ENCODE results near the gene HEPHL1.
"Not testable (repeated sequence)": the region's sequence is repeated elsewhere in the genome, so short reads cannot be mapped to it uniquely, and the experiment has no call there.

Gene HEPHL1, protein sequence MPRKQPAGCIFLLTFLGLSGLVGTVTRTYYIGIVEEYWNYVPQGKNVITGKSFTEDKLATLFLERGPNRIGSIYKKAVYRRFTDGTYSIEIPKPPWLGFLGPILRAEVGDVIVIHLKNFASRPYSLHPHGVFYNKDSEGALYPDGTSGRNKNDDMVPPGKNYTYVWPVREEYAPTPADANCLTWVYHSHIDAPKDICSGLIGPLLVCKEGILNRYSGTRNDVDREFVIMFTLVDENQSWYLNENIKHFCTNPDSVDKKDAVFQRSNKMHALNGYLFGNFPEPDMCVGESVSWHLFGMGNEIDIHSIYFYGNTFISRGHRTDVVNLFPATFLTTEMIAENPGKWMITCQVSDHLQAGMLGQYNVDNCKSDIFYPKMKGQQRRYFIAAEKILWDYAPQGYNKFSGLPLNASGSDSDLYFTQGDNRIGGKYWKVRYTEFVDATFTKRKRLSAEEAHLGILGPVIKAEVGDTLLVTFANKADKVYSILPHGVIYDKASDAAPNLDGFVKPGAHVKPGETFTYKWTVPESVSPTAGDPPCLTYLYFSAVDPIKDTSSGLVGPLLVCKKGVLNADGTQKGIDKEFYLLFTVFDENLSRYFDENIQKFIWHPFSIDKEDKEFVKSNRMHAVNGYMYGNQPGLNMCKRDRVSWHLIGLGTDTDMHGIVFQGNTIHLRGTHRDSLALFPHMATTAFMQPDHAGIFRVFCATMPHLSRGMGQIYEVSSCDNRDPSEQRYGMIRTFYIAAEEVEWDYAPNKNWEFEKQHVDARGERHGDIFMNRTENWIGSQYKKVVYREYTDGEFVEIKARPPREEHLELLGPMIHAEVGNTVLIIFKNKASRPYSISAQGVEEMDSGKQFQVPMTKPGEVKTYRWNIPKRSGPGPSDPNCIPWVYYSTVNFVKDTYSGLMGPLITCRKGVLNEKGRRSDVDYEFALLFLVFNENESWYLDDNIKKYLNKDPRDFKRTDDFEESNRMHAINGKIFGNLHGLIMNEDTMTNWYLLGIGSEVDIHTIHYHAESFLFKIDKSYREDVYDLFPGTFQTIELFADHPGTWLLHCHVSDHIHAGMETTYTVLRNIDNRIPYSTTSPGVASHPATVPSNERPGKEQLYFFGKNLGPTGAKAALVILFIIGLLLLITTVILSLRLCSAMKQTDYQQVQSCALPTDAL

GRCh38 chr11:94020777-94021481, at the start of gene HEPHL1:
Gene HEPHL1 (plus strand): TSS chr11:94021354. CDS start chr11:94021369, 15 bp downstream.
- DNase-seq, result no peak

DNA sequence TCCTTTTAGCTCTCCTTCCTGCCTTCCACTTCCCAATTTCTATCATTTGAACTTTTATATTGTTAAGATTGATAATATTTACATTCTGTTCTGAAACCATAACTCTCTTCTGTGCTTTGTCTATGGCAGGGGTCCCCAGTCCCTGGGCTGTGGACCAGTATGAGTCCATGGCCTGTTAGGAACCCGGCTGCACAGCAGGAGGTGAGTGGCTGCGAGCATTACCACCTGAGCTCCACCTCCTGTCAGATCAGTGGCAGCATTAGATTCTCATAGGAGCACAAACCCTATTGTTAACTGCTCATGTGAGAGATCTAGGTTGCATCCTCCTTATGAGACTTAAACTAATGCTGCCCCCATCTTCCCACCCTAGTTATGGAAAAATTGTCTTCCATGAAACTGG, 48.4 kb upstream of the HEPHL1 start:
- DNase-seq, result no peak

GRCh38 chr11:93973322-93974051, 47.7 kb upstream of the HEPHL1 start:
- not testable (repeated sequence) for DNase-seq

- no peak for DNase-seq
Observed at GRCh38 chr11:93974759-93975158, 46.4 kb upstream of the HEPHL1 start.

DNA sequence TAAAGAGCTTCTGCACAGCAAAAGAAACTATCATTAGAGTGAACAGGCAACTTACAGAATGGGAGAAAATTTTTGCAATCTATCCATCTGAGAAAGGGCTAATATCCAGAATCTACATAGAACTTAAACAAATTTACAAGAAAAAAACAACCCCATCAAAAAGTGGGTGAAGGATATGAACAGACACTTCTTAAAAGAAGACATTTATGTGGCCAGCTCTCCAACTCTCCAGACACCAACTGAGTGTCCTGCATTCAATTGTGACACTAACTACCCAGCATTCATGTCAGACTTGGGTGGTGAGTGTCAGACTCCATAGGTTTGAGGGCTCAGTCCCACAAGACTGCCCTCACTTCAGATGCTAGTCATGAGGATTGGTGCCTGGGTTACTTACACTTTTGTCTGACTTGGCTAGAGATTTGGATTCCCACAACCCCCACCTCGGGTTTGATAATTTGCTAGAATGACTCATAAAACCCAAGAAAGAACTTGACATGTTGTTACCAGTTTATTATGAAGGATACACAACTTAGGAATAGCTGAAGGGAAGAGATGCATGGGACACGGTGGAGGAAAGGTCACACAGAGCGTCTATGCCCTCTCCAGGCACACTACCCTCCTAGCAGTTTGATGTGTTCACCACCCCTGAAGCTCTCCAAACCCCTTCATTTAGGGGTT, 44.4 kb upstream of the HEPHL1 start:
- not testable (repeated sequence) for DNase-seq

- no peak for DNase-seq
Observed at GRCh38 chr11:93983542-93984195, 37.5 kb upstream of the HEPHL1 start.

- no peak for DNase-seq
Observed at GRCh38 chr11:93984196-93984567, 37.0 kb upstream of the HEPHL1 start.

- DNase-seq, result no peak
Observed at GRCh38 chr11:93984936-93985335, 36.2 kb upstream of the HEPHL1 start.

DNA sequence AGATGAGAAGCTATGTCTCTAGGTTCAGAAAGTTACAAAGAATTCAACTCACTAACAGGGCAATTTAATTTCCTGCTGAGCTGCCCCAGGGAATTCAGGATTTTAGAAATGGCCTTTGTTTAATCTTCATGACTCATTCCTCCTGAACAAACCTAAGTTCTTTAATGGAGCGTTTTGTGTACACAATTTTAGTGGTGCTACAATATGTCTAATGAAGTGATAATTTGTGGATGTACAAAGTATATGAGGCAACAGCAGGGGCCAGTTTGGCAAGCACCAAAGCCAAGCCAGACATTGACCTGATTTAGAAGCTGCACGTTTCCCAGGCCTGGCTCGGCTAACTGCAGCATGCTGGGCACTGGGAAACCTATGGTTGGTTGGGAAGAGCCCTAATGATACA, 34.4 kb upstream of the HEPHL1 start:
- no peak for DNase-seq

DNA sequence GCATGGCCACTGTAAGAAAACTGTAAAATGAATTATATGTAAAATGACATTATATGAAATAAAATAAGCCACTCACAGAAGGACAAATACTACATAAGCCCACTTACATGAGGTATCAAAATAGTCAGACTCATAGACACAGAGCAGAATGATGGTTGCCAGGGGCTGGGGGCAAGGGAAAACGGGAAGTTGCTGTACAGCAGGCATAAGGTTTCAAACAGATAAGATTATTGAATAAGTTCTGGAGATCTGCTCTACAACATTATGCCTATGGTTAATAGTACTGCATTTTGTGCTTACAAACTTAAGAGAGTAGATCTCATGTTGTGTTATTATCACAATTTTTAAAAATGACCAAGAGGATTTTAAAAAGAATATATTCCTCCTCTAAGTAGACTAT, 32.7 kb upstream of the HEPHL1 start:
- DNase-seq, result no peak

DNA sequence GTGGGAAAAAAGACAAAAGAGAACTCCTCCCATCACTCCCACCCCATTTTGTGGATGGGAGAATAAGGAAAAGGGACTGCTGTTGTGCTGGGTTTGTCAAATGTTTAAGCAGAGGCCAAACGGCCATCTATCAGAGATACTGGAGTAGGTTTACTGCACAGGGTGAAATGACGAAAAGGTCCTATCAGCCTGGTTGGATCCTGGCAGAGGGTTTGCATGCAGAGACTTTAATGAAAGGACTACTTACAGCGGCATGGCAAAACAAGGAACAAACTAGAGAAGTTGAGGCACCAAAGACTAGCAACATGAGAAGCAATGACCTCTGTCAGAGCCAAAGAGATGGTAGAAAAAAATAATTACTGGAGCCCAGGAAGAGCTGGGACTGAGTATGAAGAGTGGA, 32.2 kb upstream of the HEPHL1 start:
- no peak for DNase-seq

GRCh38 chr11:93993747-93994146, 27.4 kb upstream of the HEPHL1 start:
- no peak for DNase-seq

- DNase-seq, result no peak
Observed at GRCh38 chr11:93997741-93998140, 23.4 kb upstream of the HEPHL1 start.

DNA sequence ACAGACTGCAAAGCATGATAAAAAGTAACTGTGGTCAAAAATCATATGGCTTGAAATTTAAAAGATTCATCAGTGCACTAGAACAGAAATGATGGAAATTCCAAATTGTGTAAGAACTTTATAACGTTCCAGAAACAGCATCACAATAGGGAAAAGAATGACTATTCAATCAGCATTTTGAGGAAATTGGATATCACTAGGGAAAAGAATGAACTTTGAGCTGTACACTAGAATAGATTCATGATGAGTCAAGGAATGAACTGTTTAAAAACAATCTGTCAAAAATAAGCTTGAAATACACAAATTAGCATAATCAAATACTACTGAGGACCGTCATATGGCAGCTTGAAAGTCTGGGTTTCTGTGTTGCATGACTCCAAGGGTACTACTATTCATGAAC, 20.5 kb upstream of the HEPHL1 start:
- no peak for DNase-seq

- DNase-seq, result no peak
Observed at GRCh38 chr11:94002226-94002625, 18.9 kb upstream of the HEPHL1 start.

DNA sequence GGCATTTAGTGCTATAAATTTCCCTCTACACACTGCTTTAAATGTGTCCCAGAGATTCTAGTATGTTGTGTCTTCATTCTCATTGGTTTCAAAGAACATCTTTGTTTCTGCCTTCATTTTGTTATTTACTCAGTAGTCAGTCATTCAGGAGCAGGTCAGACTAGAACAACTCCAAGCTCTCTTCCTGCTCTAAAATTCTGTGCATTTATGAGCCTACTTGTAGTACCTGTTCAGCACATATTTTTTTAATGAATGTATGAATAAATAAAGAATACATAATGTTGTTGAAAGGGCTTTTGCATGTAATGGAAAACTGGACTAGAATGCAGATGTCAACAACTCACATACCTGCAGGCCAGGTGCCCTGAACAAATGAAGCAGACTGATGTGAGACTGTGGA, 13.7 kb upstream of the HEPHL1 start:
- no peak for DNase-seq

- no peak for DNase-seq
Observed at GRCh38 chr11:94007906-94008305, 13.2 kb upstream of the HEPHL1 start.

DNA sequence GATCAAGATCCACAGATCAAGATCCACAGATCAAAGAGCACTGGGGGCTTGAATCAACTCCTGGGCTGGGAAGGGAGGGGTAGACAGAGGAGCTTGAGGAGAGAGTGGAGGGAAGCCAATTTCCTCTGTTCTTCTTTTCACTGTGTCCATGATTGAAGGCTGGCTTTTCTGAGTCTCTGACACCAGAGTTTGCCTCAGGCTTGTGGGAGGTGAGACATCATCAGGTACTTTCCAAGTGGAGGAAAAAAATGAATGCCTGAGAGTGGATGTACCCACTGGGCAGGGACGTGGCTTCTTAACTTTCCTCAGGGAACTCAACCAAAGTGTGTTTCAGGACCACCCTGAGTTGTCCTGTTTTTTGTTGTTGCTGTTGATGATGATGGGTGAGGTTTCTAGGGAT, 11.0 kb upstream of the HEPHL1 start:
- DNase-seq, result no peak

- DNase-seq, result no peak
Observed at GRCh38 chr11:94011478-94011877, 9.7 kb upstream of the HEPHL1 start.

- DNase-seq, result no peak
Observed at GRCh38 chr11:94017446-94017845, 3.7 kb upstream of the HEPHL1 start.

DNA sequence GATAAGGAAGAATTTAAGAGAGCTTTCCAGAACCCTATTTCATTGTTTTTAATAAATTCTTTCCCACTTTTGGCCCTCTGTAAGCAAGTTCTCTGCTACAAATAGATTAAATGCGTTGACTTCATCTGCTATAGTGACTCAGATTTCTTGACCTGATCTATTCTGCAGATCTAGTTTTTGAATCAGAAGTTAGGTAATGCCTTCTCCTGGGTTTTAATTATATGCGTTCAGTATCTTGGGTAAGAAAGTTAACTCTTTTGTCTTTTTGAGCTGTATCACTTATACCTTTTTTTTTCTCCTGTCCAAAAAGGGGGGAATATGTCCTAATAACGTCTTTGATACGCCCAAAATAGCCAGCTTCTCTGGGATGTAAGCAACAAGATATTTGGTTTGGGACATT, 2.4 kb upstream of the HEPHL1 start:
- no peak for DNase-seq

Measured in inflammatory macrophage treated with lipopolysaccharide for 4 hours (primary cell).